ENCODE data around the gene ARHGAP15.

Gene ARHGAP15

DNA sequence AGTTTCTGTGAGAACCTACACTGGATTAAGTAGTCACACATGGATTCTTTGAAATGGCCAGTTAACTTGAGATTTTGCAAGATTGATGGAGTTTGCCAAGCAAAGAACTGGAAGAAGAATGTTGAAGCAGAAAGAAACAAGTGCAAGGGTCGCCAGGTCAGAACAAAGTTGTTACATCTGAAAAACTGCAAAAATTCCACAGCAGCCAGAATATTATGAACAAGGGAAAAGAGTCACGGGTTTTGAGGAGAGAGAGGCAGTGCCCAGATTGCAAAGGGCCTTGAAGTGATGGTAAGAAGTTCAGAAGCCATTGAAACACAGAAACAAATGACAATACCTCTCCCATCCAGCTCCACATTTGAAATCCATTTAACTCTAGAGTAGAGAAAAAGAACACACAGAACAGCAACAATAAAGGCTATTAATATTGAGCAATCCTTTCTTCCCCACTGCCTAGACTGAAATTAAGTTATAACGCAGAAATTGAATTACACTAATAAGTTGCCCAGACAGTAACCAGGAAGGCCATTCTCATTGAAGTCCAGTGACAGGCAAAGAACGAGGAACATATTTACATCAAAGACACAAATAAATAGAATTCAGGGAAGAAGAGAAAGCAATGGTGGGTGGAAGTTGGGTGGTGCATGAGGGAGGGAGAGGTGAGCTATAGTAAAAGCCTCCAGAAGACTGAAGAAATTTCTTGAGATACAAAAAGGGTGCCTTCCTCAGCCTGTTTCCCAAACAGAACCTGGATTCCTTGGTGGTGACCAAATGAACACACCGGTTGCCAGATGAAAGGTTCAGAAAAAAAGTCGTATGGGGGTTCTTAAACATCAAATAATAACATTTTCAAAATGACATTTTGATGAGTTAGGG is 80.6 kb downstream of the ARHGAP15 start:
- no peaks in the 10 kb centered on the region for H3K27me3 ChIP-seq (ENCODE audit: low read length)
- H3K9me2 ChIP-seq (replicated peaks; ENCODE audit: insufficient read depth, low read length): no peaks in the 10 kb centered on the region
- no peak overlapping the region for H3K4me2 ChIP-seq (ENCODE audit: low read depth, low read length, poor library complexity, severe bottlenecking)
- no peaks in the 10 kb centered on the region; the same call in 1 of the 2 replicates for H3K79me2 ChIP-seq (ENCODE audit: insufficient read depth, low read length)
- no peaks in the 10 kb centered on the region for H4K20me1 ChIP-seq (ENCODE audit: low read depth, low read length)
- no peak overlapping the region for H3K4me3 ChIP-seq (ENCODE audit: insufficient read depth, low read length, poor library complexity, severe bottlenecking)
- H2AFZ ChIP-seq (ENCODE audit: low read depth, low read length, severe bottlenecking): no peak overlapping the region
- no peaks in the 10 kb centered on the region for H3F3A ChIP-seq (ENCODE audit: insufficient read depth)
- TF ChIP-seq CTCF (IDR thresholded peaks at IDR 0.05; ENCODE audit: insufficient read depth, low read length, poor library complexity, severe bottlenecking) (no peak), EZH2phosphoT487 (conservative IDR thresholded peaks at IDR 0.05; ENCODE audit: low read length) (no peak)
- H3K9ac ChIP-seq (ENCODE audit: low read length): no peak overlapping the region
- H3K9me3 ChIP-seq (ENCODE audit: insufficient read depth, low read length): no peaks in the 10 kb centered on the region
- H3K27ac ChIP-seq (ENCODE audit: low read depth, low read length): no peak overlapping the region
- H3K36me3 ChIP-seq (ENCODE audit: low read length): peaks cover 10% of the 10 kb centered on the region; the same call in 1 of the 2 replicates

- Histone ChIP-seq H3K27ac (ENCODE audit: low read depth, low read length) (no peak overlapping the region), H3K9me3 (ENCODE audit: insufficient read depth, low read length) (no peaks in the 10 kb centered on the region), H3K9me2 (replicated peaks; ENCODE audit: insufficient read depth, low read length) (no peaks in the 10 kb centered on the region), H3K27me3 (ENCODE audit: low read length) (no peaks in the 10 kb centered on the region), H3F3A (ENCODE audit: insufficient read depth) (no peaks in the 10 kb centered on the region), H3K9ac (ENCODE audit: low read length) (no peak overlapping the region), H3K4me2 (ENCODE audit: low read depth, low read length, poor library complexity, severe bottlenecking) (no peak overlapping the region), H3K79me2 (ENCODE audit: insufficient read depth, low read length) (no peaks in the 10 kb centered on the region; the same call in 1 of the 2 replicates), H3K36me3 (ENCODE audit: low read length) (peaks cover 10% of the 10 kb centered on the region; the same call in 1 of the 2 replicates), H2AFZ (ENCODE audit: low read depth, low read length, severe bottlenecking) (no peak overlapping the region), H4K20me1 (ENCODE audit: low read depth, low read length) (no peaks in the 10 kb centered on the region), H3K4me3 (ENCODE audit: insufficient read depth, low read length, poor library complexity, severe bottlenecking) (no peak overlapping the region)
- no peak for TF ChIP-seq CTCF (IDR thresholded peaks at IDR 0.05; ENCODE audit: insufficient read depth, low read length, poor library complexity, severe bottlenecking)
- TF ChIP-seq EZH2phosphoT487 (conservative IDR thresholded peaks at IDR 0.05; ENCODE audit: low read length): no peak
These were observed 81.2 kb downstream of the ARHGAP15 start for GRCh38 chr2:143210446-143210819.

- TF ChIP-seq CTCF (IDR thresholded peaks at IDR 0.05; ENCODE audit: insufficient read depth, low read length, poor library complexity, severe bottlenecking): no peak
- TF ChIP-seq EZH2phosphoT487 (conservative IDR thresholded peaks at IDR 0.05; ENCODE audit: low read length): no peak
- Histone ChIP-seq H3K9ac (ENCODE audit: low read length) (no peak overlapping the region), H3K36me3 (ENCODE audit: low read length) (peaks cover 6% of the 10 kb centered on the region; the same call in 1 of the 2 replicates)
These were observed 88.4 kb downstream of the ARHGAP15 start for GRCh38 chr2:143217512-143218115.

More at GRCh38 chr2:143217512-143218115, 88.4 kb downstream of the ARHGAP15 start:
- Histone ChIP-seq H3K27ac (ENCODE audit: low read depth, low read length) (no peak overlapping the region), H3F3A (ENCODE audit: insufficient read depth) (no peaks in the 10 kb centered on the region), H3K4me2 (ENCODE audit: low read depth, low read length, poor library complexity, severe bottlenecking) (no peak overlapping the region), H4K20me1 (ENCODE audit: low read depth, low read length) (no peaks in the 10 kb centered on the region), H3K9me2 (replicated peaks; ENCODE audit: insufficient read depth, low read length) (no peaks in the 10 kb centered on the region), H2AFZ (ENCODE audit: low read depth, low read length, severe bottlenecking) (no peak overlapping the region), H3K4me3 (ENCODE audit: insufficient read depth, low read length, poor library complexity, severe bottlenecking) (no peak overlapping the region), H3K79me2 (ENCODE audit: insufficient read depth, low read length) (no peaks in the 10 kb centered on the region), H3K27me3 (ENCODE audit: low read length) (no peaks in the 10 kb centered on the region), H3K9me3 (ENCODE audit: insufficient read depth, low read length) (no peaks in the 10 kb centered on the region)

Data from SU-DHL-6 (cell line).